ENCODE data around the gene DCLK2. TPM values are rescaled to one million over a fixed set of nuclear protein-coding genes. Genes with fewer than 3 reads are reported as not detected.

Gene DCLK2
- 1 to 10 TPM in 1 of 4 donors, under 1 TPM in 3; 0.61 to 4.0 (median 0.74) TPM for total RNA-seq

DNA sequence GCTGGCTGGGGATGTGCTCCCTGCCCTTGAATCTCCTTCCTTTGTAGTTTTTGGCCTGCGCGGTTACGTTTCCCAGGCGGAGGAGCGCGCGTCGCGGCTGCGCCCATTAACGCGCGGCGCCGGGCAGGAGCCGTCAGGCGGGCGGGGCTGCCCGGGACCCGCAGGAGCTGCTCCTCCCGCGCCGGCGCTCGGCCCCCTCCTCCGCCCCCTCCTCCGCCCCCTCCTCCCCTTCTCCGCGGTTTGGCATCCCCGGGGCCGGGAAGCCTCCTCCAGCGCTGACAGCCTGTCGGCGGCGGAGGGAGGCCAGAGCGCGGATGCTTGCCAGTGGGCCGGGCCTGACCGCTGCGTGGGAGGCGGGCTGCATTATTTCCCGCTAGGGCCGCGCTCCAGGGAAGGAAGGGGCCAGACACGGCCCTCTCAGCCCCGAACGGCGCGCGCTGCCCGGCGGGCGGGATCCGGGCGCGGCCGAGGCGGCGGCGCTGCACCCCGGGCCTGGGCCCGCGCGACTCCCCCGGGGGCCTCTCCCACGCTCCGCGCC is at the start of gene DCLK2:
DCLK2 (plus strand) TSS at position 405 of the 538 bp plus-strand sequence. CDS start 583 bp downstream, outside the sequence.
- Histone ChIP-seq H3K27ac (peak within 1 kb of the TSS; percentile 74 to 93 (median 84)), H3K27me3 (peaks cover 0 to 56% (median 0%) of the 10 kb centered on the region in 4 donors), H3K4me1 (peaks cover 0 to 33% (median 9%) of the 10 kb centered on the region in 3 donors), H3K9me3 (no peaks in the 10 kb centered on the region), H3K4me3 (peak within 1 kb of the TSS; percentile 48 to 69 (median 60)), H3K36me3 (no peaks in the 10 kb centered on the region)
- TF ChIP-seq CTCF (IDR thresholded peaks at IDR 0.05), result no peak
- TF ChIP-seq POLR2A (IDR thresholded peaks at IDR 0.05), result peak in 1 of 4 donors; percentile 22
- 0 to 9% methylated on average over 2 to 10 of the region's 68 CpGs for WGBS, 2 donors
- intact Hi-C loops (cut with DNase I), result no loop called here
- no peak for DNase-seq

GRCh38 chr4:150032541-150032940 is 45.7 kb upstream of the DCLK2 start:
- Histone ChIP-seq H3K36me3 (no peaks in the 10 kb centered on the region), H3K4me1 (no peaks in the 10 kb centered on the region)
- no peak for TF ChIP-seq POLR2A (IDR thresholded peaks at IDR 0.05)
- TF ChIP-seq CTCF (IDR thresholded peaks at IDR 0.05), result no peak

DNA sequence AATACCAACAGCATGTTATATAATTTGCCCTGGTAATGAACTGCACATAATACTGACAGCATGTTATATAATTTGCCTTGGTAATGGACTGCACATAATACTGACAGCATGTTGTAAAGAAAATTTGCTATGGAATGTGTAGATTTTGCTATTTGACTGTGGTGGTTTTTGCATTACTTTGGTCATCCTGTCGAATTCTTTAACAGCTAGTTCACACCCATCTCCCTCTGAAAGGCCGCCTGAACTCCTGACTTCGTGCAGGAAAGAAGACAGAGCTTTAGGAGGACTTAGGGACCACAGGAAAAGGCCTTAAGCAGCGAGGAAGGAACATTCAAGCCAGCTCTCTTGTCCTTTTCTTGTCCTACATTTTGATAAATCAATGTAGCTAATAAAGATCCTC is 45.2 kb upstream of the DCLK2 start:
- intact Hi-C loops (cut with DNase I), result no loop called here
- Histone ChIP-seq H3K27me3 (no peaks in the 10 kb centered on the region), H3K9me3 (no peaks in the 10 kb centered on the region), H3K36me3 (no peaks in the 10 kb centered on the region), H3K27ac (no peak overlapping the region), H3K4me3 (no peak overlapping the region), H3K4me1 (no peaks in the 10 kb centered on the region)
- TF ChIP-seq POLR2A (IDR thresholded peaks at IDR 0.05) (no peak), CTCF (IDR thresholded peaks at IDR 0.05) (no peak)
- DNase-seq, result no peak
- 56 to 64% methylated on average over 4 of the region's 4 CpGs for WGBS, 2 donors

More at GRCh38 chr4:150032541-150032940, 45.7 kb upstream of the DCLK2 start:
- Histone ChIP-seq H3K27ac (no peak overlapping the region), H3K9me3 (no peaks in the 10 kb centered on the region), H3K4me3 (no peak overlapping the region), H3K27me3 (no peaks in the 10 kb centered on the region)
- intact Hi-C loops (cut with DNase I), result no loop called here
- no peak for DNase-seq
- WGBS, 2 donors, result 80 to 81% methylated on average over 6 to 7 of the region's 7 CpGs

DNA sequence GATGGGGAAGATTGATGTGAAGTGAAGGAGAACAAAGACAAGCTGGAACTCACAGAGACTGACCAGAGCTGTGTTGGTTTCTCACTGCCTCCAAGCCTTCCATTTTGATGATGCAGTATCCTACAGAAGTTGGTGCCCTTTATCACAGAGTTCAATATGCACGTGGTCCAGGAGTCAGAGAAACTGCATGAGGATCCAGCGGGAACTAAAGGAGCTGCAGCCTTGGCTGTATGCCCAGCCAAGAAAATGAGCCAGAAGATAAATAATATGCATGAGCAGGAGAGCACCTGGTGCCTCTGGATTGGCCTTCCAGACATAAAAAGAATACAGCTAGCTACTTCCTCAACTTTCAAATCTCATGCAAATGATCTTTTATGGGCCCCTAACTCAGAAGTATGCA is 44.3 kb upstream of the DCLK2 start:
- Histone ChIP-seq H3K4me3 (no peak overlapping the region), H3K27me3 (no peaks in the 10 kb centered on the region), H3K9me3 (no peaks in the 10 kb centered on the region), H3K27ac (no peak overlapping the region), H3K36me3 (no peaks in the 10 kb centered on the region), H3K4me1 (no peaks in the 10 kb centered on the region)
- 0 to 21% methylated on average over 1 to 2 of the region's 2 CpGs for WGBS, 2 donors
- DNase-seq, result no peak
- TF ChIP-seq CTCF (IDR thresholded peaks at IDR 0.05) (no peak), POLR2A (IDR thresholded peaks at IDR 0.05) (no peak)
- intact Hi-C loops (cut with DNase I), result no loop called here

DNA sequence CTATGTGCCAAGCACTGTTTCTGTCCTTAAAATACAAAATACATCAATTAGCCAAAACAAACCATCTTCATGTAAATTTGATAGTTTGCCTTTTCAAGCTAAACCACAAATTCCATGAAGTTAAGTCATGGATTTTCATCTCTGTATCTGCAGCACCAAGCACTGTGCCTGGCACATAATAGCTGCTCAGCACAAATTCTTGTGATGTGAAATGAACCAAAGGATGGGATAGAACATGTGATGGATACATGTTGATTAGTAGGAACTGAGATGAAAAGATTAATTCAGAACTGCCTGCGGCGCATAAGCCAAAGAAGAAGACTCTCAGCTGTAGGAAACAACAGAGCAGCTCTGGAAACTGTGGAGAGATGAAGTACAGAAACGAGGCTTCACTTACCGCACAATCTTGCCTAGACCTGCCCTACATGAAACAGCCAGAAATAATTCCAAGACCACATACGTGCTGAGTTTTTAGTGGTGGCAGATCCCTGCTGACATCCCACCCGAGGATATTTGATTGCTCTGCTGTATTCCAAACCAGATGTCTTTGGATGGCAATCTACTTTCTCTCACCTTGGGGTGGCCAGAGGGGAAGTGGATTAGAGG is 40.9 kb upstream of the DCLK2 start:
- DNase-seq, result no peak
- 51 to 65% methylated on average over 6 of the region's 6 CpGs for WGBS, 2 donors
- intact Hi-C loops (cut with DNase I), result no loop called here
- peaks cover 0 to 4% (median 0%) of the 10 kb centered on the region in 4 donors for H3K27me3 ChIP-seq
- H3K27ac ChIP-seq, result no peak overlapping the region
- no peak for TF ChIP-seq POLR2A (IDR thresholded peaks at IDR 0.05)
- no peak for TF ChIP-seq CTCF (IDR thresholded peaks at IDR 0.05)
- no peaks in the 10 kb centered on the region for H3K36me3 ChIP-seq
- no peaks in the 10 kb centered on the region for H3K4me1 ChIP-seq
- H3K4me3 ChIP-seq, result no peak overlapping the region
- H3K9me3 ChIP-seq, result no peaks in the 10 kb centered on the region
